GM12878 (cell line): Measurements from ENCODE around the gene DDIT3. TPM values are rescaled to one million over a fixed set of nuclear protein-coding genes. Genes with fewer than 3 reads are reported as not detected.

Experiments
- ASH2L ChIP-seq: fragments of 300-600, 200-600 bp; sonication (generic); IDR thresholded peaks from 2 replicates; pipeline ENCODE4 v1.6.1; 2017; ENCODE audit warnings: low read depth, mild to moderate bottlenecking, borderline replicate concordance
- ATF7 ChIP-seq: fragments of 450-650 bp; IDR thresholded peaks from 2 replicates; pipeline ENCODE4 v1.6.1; 2016; ENCODE audit warnings: low read depth, mild to moderate bottlenecking
- BCLAF1 ChIP-seq: fragments of 450-650 bp; IDR thresholded peaks from 2 replicates; pipeline ENCODE4 v1.6.1; 2017; ENCODE audit warnings: antibody characterized with exemption, mild to moderate bottlenecking, moderate library complexity
- CHD4 ChIP-seq: fragments of 200-600 bp; sonication (generic); IDR thresholded peaks from 2 replicates; pipeline ENCODE4 v1.6.1; 2016; ENCODE audit warnings: mild to moderate bottlenecking
- CTCF ChIP-seq, 3 experiments: IDR thresholded peaks in 2 of 3; conservative IDR thresholded peaks in 1 of 3; 2 replicates each; pipeline ENCODE4 v1.5.1; 2011; ENCODE audit warnings: low read depth in 3 of 3, low read length in 3 of 3, mild to moderate bottlenecking in 3 of 3, control low read depth in 2 of 3, moderate library complexity in 2 of 3, inconsistent platforms in 1 of 3, mixed read lengths in 1 of 3; ENCODE audit not compliant: control insufficient read depth in 2 of 3, insufficient read depth in 1 of 3; ENCODE audit errors: extremely low read depth in 1 of 3
- ETV6 ChIP-seq, 2 experiments: fragments of 450-650 bp in 1 of 2; IDR thresholded peaks in 1 of 2; conservative IDR thresholded peaks in 1 of 2; 2 replicates each; pipeline ENCODE4 v1.6.1; 2014; ENCODE audit warnings: antibody characterized with exemption in 1 of 2, borderline replicate concordance in 1 of 2, low read depth in 1 of 2, mild to moderate bottlenecking in 1 of 2, moderate library complexity in 1 of 2
- HCFC1 ChIP-seq: fragments of 150-350 bp; IDR thresholded peaks from 2 replicates; pipeline ENCODE4 v1.6.1; 2014; ENCODE audit warnings: low read length
- JUNB ChIP-seq: IDR thresholded peaks from 2 replicates; pipeline ENCODE4 v1.6.1; 2016; ENCODE audit warnings: antibody characterized with exemption, mild to moderate bottlenecking
- KLF5 ChIP-seq: fragments of 450-650 bp; IDR thresholded peaks from 2 replicates; pipeline ENCODE4 v1.6.1; 2014; ENCODE audit warnings: mild to moderate bottlenecking; ENCODE audit not compliant: partially characterized antibody
- NFYB ChIP-seq: IDR thresholded peaks from 2 replicates; pipeline ENCODE4 v1.6.1; 2011; ENCODE audit warnings: low read depth, mild to moderate bottlenecking, low read length, improper control_type of control experiment, moderate library complexity; ENCODE audit not compliant: insufficient read depth
- PBX3 ChIP-seq: IDR thresholded peaks from 2 replicates; pipeline ENCODE4 v1.6.1; 2011; ENCODE audit warnings: mild to moderate bottlenecking, low read depth, low read length, moderate library complexity; ENCODE audit not compliant: insufficient replicate concordance
- STAT1 ChIP-seq: fragments of 450-650 bp; conservative IDR thresholded peaks from 2 replicates; pipeline ENCODE4 v1.6.1; 2014; ENCODE audit warnings: antibody characterized with exemption, mild to moderate bottlenecking
- TCF12 ChIP-seq: IDR thresholded peaks from 2 replicates; pipeline ENCODE4 v1.6.1; 2011; ENCODE audit warnings: low read depth, mild to moderate bottlenecking, low read length
- TCF3 ChIP-seq: IDR thresholded peaks from 2 replicates; pipeline ENCODE4 v1.6.1; 2012; ENCODE audit warnings: low read depth, mild to moderate bottlenecking, low read length, borderline replicate concordance; ENCODE audit not compliant: insufficient read depth
- ZBTB33 ChIP-seq: fragments of 450-650 bp; IDR thresholded peaks from 2 replicates; pipeline ENCODE4 v1.6.1; 2017; ENCODE audit warnings: mild to moderate bottlenecking
- ZBTB40 ChIP-seq: fragments of 450-650 bp; IDR thresholded peaks from 2 replicates; pipeline ENCODE4 v1.6.1; 2016; ENCODE audit warnings: mild to moderate bottlenecking, moderate library complexity, borderline replicate concordance
- polyA plus RNA-seq, 11 experiments: library from polyadenylated mRNA; depleted of rRNA in 4 of 11; unstranded in 6 of 11; stranded (reverse) in 5 of 11; fragments of >200 nt; fragmentation: Nextera tagmentation in 4 of 11; fragmentation: Illumina TruSeq in 1 of 11; extraction: Ambion mirVana in 4 of 11; extraction: Trizol in 1 of 11; gene quantifications; 1 replicate in 1 of 11; 2 replicates in 10 of 11; pipeline versions ENCODE4 v1.2.1 to v1.2.3, GENCODE V29; 2011 to 2016; ENCODE audit warnings: inconsistent platforms in 2 of 11, missing spikeins in 2 of 11, low read depth in 1 of 11
- total RNA-seq, 4 experiments: library from RNA; depleted of rRNA in 3 of 4; stranded (reverse); fragments of >200 nt in 3 of 4; fragmentation: Illumina TruSeq in 1 of 4; extraction: Trizol in 1 of 4; gene quantifications; 2 replicates each; pipeline versions ENCODE4 v1.2.1 to v1.2.3, GENCODE V29; 2013 to 2021

The DDIT3 gene
- total and polyA plus RNA-seq, 10 of the 15 experiments (the other 5 are each of a cell fraction or from before 2014, with no cell fraction given) = 9.2 to 28.9 (median 15.5) TPM

GRCh38 chr12:57476162-57476992 is 43.9 kb downstream of the DDIT3 start (continued):
- TF ChIP-seq CTCF (IDR thresholded peaks at IDR 0.05 in 2 of 3, conservative IDR thresholded peaks at IDR 0.05 in 1 of 3; ENCODE audit: control insufficient read depth in 2 of 3, extremely low read depth in 1 of 3, insufficient read depth in 1 of 3, low read depth in 3 of 3, low read length in 3 of 3) = peak; percentile 48 to 81 (median 72)
- no peak; the same call in 1 of the 2 replicates for TF ChIP-seq ZBTB40
- no peak for TF ChIP-seq NFYB
- TF ChIP-seq ZBTB33 = no peak
- TF ChIP-seq JUNB = no peak
- no peak for TF ChIP-seq BCLAF1
- peak; percentile 30; the same call in 1 of the 2 replicates for TF ChIP-seq ATF7
- no peak for TF ChIP-seq TCF3
- no peak for TF ChIP-seq STAT1
- peak; percentile 32; the same call in 1 of the 2 replicates for TF ChIP-seq HCFC1
- no peak for TF ChIP-seq ASH2L
- TF ChIP-seq PBX3 = no peak
- TF ChIP-seq TCF12 = no peak
- TF ChIP-seq CHD4 = no peak
- TF ChIP-seq KLF5 = no peak
- no peak for TF ChIP-seq ETV6 (conservative IDR thresholded peaks at IDR 0.05 in 1 of 2, IDR thresholded peaks at IDR 0.05 in 1 of 2; ENCODE audit: borderline replicate concordance in 1 of 2, low read depth in 1 of 2)
